Mesothelial cell of epicardium (in vitro differentiated cells): ENCODE measurements around the gene GMEB1. TPM values are rescaled to one million over a fixed set of nuclear protein-coding genes. Genes with fewer than 3 reads are reported as not detected.
"Not testable (repeated sequence)": the region's sequence is repeated elsewhere in the genome, so short reads cannot be mapped to it uniquely, and the experiment has no call there.

Source experiments
- DNase-seq, 2 experiments: peaks; one replicate each; pipeline ENCODE4 v3.0.0; 2021; ENCODE audit warnings: low spot score in 2 of 2; ENCODE audit not compliant: unreplicated experiment in 2 of 2
- H3K27ac Mint-ChIP-seq: 2 replicates; pipeline ENCODE4 v1.8.0; 2021; ENCODE audit warnings: mixed read lengths
- H3K27me3 Mint-ChIP-seq: 2 replicates; pipeline ENCODE4 v1.8.0; 2021; ENCODE audit warnings: low read depth, mixed read lengths
- H3K36me3 Mint-ChIP-seq: 2 replicates; pipeline ENCODE4 v1.8.0; 2021; ENCODE audit warnings: mixed read lengths
- H3K4me1 Mint-ChIP-seq: 2 replicates; pipeline ENCODE4 v1.8.0; 2021; ENCODE audit warnings: mixed read lengths
- H3K4me3 Mint-ChIP-seq: 2 replicates; pipeline ENCODE4 v1.8.0; 2021; ENCODE audit warnings: mild to moderate bottlenecking, moderate library complexity, mixed read lengths
- H3K9me3 Mint-ChIP-seq: 2 replicates; pipeline ENCODE4 v1.8.0; 2021; ENCODE audit warnings: mixed read lengths
- total RNA-seq: library from RNA; stranded (reverse); gene quantifications from 3 replicates; pipeline ENCODE4 v1.2.1, GENCODE V29; 2021
- TF ChIP-seq, protein P1 (sequence below): fragments of 200-600 bp; sonication (generic); IDR thresholded peaks from one replicate; pipeline ENCODE4 v1.5.0; 2021; ENCODE audit warnings: antibody characterized with exemption; ENCODE audit not compliant: unreplicated experiment

The GMEB1 gene
- total RNA-seq, 1 donor from 2014 or later, result 18.6 TPM

DNA sequence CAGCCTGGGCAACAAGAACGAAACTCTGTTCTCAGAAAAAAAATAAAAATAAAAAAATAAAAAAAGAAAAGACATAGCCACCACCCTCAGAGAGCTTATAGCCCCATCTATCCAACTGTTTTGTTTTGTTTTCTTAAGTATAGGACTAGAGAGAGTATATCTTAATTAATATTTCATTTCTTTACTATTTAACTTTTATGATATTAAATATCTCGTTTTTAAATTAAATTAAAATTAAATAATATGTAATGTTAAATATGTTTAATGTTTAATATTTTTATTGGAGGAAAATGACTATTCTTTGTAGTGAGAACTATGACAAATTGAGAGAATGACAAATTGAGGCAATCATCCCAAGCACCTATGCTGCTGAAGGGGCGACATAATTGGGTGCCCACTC is 35.0 kb downstream of the GMEB1 start:
- no peak overlapping the region for H3K27ac Mint-ChIP-seq
- no peak for DNase-seq
- no peaks in the 10 kb centered on the region for H3K27me3 Mint-ChIP-seq
- no peak overlapping the region for H3K4me3 Mint-ChIP-seq
- H3K9me3 Mint-ChIP-seq, result no peaks in the 10 kb centered on the region
- peaks cover 33% of the 10 kb centered on the region for H3K36me3 Mint-ChIP-seq
- TF ChIP-seq, protein P1, sequence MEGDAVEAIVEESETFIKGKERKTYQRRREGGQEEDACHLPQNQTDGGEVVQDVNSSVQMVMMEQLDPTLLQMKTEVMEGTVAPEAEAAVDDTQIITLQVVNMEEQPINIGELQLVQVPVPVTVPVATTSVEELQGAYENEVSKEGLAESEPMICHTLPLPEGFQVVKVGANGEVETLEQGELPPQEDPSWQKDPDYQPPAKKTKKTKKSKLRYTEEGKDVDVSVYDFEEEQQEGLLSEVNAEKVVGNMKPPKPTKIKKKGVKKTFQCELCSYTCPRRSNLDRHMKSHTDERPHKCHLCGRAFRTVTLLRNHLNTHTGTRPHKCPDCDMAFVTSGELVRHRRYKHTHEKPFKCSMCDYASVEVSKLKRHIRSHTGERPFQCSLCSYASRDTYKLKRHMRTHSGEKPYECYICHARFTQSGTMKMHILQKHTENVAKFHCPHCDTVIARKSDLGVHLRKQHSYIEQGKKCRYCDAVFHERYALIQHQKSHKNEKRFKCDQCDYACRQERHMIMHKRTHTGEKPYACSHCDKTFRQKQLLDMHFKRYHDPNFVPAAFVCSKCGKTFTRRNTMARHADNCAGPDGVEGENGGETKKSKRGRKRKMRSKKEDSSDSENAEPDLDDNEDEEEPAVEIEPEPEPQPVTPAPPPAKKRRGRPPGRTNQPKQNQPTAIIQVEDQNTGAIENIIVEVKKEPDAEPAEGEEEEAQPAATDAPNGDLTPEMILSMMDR, result no peak
- H3K4me1 Mint-ChIP-seq, result no peaks in the 10 kb centered on the region

DNA sequence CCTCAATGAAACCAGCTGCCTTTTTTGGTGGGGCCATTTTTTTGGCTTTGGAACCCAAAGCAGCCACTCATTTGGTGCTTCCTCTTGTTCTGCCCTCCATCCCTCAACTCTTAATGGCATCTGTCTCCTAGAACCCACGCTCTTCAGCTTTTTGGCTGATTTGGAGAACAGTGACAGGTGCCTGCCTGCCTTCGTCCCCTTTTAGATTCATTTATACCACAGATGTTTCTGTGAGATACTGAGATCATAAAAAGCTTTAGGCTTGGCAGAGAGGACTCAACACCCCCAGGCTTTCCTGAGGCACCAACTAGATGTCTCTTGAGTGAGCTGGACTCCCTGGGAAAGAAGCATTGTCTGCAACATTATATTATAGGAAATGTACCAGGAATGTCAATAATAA is 47.8 kb downstream of the GMEB1 start:
- H3K9me3 Mint-ChIP-seq, result no peaks in the 10 kb centered on the region
- no peaks in the 10 kb centered on the region for H3K27me3 Mint-ChIP-seq

DNA sequence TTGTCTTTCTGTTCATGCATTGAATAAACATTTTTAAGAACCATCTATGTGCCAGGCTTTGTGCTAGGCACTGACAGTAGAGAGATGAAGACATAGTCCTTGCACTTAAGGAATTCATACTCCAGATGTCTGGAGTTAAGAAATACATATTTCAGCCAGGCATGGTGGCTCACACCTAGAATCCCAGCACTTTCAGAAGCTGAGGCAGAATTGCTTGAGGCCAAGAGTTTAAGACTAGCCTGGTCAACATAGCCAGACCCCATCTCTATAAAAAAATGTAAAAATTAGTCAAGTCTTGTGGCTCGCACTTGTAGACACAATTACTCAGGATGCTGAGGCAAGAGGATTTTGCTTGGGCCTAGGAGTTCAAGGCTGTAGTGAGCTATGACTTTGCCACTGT is 49.6 kb downstream of the GMEB1 start:
- H3K4me3 Mint-ChIP-seq, result no peak overlapping the region
- no peaks in the 10 kb centered on the region for H3K4me1 Mint-ChIP-seq
- DNase-seq, result no peak
- H3K27ac Mint-ChIP-seq, result no peak overlapping the region
- TF ChIP-seq, protein P1, result no peak
- peaks cover 17% of the 10 kb centered on the region for H3K36me3 Mint-ChIP-seq
- no peaks in the 10 kb centered on the region for H3K9me3 Mint-ChIP-seq
- H3K27me3 Mint-ChIP-seq, result no peaks in the 10 kb centered on the region

More for the DNA sequence above, 47.8 kb downstream of the GMEB1 start:
- H3K4me3 Mint-ChIP-seq, result no peak overlapping the region
- DNase-seq, result no peak
- no peaks in the 10 kb centered on the region for H3K4me1 Mint-ChIP-seq
- no peak overlapping the region for H3K27ac Mint-ChIP-seq
- peaks cover 21% of the 10 kb centered on the region for H3K36me3 Mint-ChIP-seq
- TF ChIP-seq, protein P1, result no peak

DNA sequence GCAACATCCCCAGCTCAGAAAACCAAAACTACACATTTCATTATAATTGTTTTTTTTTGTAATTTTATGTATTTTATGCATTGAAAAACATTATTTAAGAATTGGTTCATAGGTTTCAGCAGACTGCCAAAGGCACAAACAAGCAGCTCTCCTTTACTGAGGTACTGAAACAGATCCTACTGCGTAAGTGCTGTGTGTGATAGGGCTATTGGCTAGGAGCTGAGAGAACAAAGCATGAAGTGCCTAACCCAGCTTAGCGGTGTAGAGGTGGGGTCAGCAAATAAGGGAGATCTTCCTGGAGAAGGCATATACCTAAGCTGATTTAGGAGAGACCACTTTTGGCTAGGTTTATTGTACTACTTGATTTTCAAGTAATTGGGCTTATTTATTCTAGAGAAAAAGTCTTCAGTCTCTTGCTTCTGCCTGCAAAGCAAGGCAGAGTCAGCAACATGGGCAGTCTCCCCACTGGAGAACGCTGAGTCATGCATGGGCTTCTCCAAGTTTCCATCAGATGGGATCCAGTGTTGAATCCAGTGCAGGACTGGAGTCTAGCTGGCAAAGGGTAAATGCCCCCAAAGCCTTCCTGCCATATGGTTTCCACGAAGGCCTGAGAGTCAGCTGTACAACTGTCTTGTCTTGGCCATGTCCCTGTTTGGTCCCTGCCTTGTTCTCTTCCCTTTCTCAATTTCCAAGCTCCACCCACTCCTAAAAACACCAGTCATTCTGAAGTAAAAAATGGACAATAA is 50.2 kb downstream of the GMEB1 start:
- Mint-ChIP-seq H3K9me3 (no peaks in the 10 kb centered on the region), H3K4me3 (no peak overlapping the region), H3K27me3 (no peaks in the 10 kb centered on the region), H3K36me3 (peaks cover 12% of the 10 kb centered on the region), H3K27ac (no peak overlapping the region), H3K4me1 (no peaks in the 10 kb centered on the region)
- DNase-seq, result no peak
- TF ChIP-seq, protein P1, result no peak

DNA sequence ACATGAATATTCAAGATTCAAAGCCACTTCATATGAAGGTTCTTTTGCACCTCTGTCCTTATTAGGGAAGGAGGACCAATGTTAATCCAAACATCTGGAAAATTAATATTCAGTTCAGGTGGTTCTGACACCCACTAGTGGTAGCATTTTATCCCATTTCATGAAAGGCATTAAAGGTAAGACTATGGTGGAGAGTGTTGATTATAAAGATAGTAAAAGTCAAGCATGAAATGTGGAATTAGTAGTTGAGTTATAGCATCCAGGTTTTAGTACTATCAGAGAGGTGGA is 50.7 kb downstream of the GMEB1 start:
- no peak for DNase-seq
- Mint-ChIP-seq H3K27ac (no peak overlapping the region), H3K27me3 (no peaks in the 10 kb centered on the region), H3K9me3 (no peaks in the 10 kb centered on the region), H3K4me3 (no peak overlapping the region), H3K36me3 (peaks cover 7% of the 10 kb centered on the region), H3K4me1 (no peaks in the 10 kb centered on the region)
- TF ChIP-seq, protein P1, result no peak

DNA sequence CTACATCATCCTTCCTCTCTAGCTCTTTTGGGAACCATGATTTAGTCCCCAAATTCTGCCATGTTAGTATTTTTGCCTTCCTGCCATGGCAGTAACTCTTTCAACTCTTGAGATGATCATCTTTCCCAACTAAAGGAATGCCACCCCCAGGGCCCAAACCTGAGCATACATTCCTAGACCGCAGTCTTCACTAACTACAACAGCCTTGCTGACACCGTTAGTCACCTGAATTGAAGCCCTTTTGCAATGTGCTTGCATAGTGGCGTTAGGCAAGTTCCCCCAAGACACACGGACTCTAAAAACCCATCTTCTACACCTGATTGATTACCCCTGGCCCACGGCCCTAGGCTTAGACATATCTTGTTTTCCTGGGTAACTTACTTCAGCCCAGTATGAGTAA is 51.8 kb downstream of the GMEB1 start:
- DNase-seq, result no peak
- no peaks in the 10 kb centered on the region for H3K36me3 Mint-ChIP-seq
- no peaks in the 10 kb centered on the region for H3K27me3 Mint-ChIP-seq
- H3K4me1 Mint-ChIP-seq, result no peaks in the 10 kb centered on the region
- H3K27ac Mint-ChIP-seq, result no peak overlapping the region
- H3K4me3 Mint-ChIP-seq, result no peak overlapping the region
- H3K9me3 Mint-ChIP-seq, result no peaks in the 10 kb centered on the region
- TF ChIP-seq, protein P1, result no peak

DNA sequence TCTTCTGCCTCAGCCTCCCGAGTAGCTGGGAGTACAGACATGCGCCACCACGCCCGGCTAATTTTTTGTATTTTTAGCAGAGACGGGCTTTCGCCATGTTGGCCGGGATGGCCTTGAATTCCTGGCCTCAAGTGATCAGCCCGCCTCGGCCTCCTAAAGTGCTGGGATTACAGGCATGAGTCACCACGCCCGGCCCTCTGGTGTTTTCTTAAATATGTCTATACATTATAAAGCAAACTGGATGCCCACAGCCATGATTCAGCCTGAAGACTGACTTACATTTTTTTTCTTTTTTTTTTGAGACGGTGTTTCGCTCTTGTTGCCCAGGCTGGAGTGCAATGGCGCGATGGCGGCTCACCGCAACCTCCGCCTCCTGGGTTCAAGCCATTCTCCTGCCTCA is 53.3 kb downstream of the GMEB1 start:
- not testable (repeated sequence) for H3K4me3 Mint-ChIP-seq, H3K36me3 Mint-ChIP-seq, H3K27ac Mint-ChIP-seq, H3K4me1 Mint-ChIP-seq, DNase-seq, H3K27me3 Mint-ChIP-seq, H3K9me3 Mint-ChIP-seq

DNA sequence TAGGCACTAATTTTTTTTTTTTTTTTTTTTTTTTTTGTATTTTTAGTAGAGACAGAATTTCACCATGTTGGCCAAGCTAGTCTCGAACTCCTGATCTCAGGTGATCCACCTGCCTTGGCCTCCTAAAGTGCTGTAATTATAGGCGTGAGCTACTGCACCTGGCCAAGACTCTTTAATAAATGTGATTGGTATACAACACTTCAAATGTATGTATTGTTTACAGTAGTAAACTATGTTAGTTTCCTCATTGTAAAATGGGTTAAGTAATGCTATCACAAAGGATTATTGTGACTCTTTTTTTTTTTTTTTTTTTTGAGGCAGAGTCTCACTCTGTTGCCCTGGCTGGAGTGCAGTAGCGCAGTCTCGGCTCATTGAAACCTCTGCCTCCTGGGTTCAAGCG is 56.8 kb downstream of the GMEB1 start:
- H3K27ac Mint-ChIP-seq, H3K27me3 Mint-ChIP-seq, H3K9me3 Mint-ChIP-seq, DNase-seq, H3K4me3 Mint-ChIP-seq, H3K36me3 Mint-ChIP-seq, H3K4me1 Mint-ChIP-seq: not testable (repeated sequence)
